Stimulated activated naive CD8-positive, alpha-beta T cell treated with anti-CD3 and anti-CD28 coated beads, Interleukin-15, Interleukin-2, amounts not matched to agents 100 ng/mL and 50 ng/mL, for 24 hours (primary cell): ENCODE results near the gene MAPK11.

Experiments
- H3K27ac Mint-ChIP-seq: one replicate; pipeline ENCODE4 v1.8.0; 2021; ENCODE audit warnings: mild to moderate bottlenecking, mixed read lengths
- H3K27me3 Mint-ChIP-seq: one replicate; pipeline ENCODE4 v1.8.0; 2021; ENCODE audit warnings: mixed read lengths
- H3K36me3 Mint-ChIP-seq: one replicate; pipeline ENCODE4 v1.8.0; 2021; ENCODE audit warnings: low read depth, mixed read lengths
- H3K4me1 Mint-ChIP-seq: one replicate; pipeline ENCODE4 v1.8.0; 2021; ENCODE audit warnings: low read depth, mixed read lengths
- H3K4me3 Mint-ChIP-seq: one replicate; pipeline ENCODE4 v1.8.0; 2021; ENCODE audit warnings: mild to moderate bottlenecking, mixed read lengths
- H3K9me3 Mint-ChIP-seq: one replicate; pipeline ENCODE4 v1.8.0; 2021; ENCODE audit warnings: mixed read lengths

MAPK11 gene

GRCh38 chr22:50248196-50249081 lies 21.7 kb downstream of the MAPK11 start:
- H3K4me3 Mint-ChIP-seq = no peak overlapping the region
- no peak overlapping the region for H3K27ac Mint-ChIP-seq
- H3K9me3 Mint-ChIP-seq = no peaks in the 10 kb centered on the region
- H3K4me1 Mint-ChIP-seq = peaks cover 22% of the 10 kb centered on the region
- H3K36me3 Mint-ChIP-seq = peaks cover 4% of the 10 kb centered on the region
- H3K27me3 Mint-ChIP-seq = no peaks in the 10 kb centered on the region

GRCh38 chr22:50247748-50248147 lies 22.4 kb downstream of the MAPK11 start:
- Mint-ChIP-seq H3K4me3 (no peak overlapping the region), H3K9me3 (no peaks in the 10 kb centered on the region)

GRCh38 chr22:50246242-50247175 lies 23.7 kb downstream of the MAPK11 start:
- peak overlapping the region; percentile 92 for H3K4me3 Mint-ChIP-seq
- no peaks in the 10 kb centered on the region for H3K9me3 Mint-ChIP-seq
- no peaks in the 10 kb centered on the region for H3K27me3 Mint-ChIP-seq
- H3K4me1 Mint-ChIP-seq = peaks cover 41% of the 10 kb centered on the region
- H3K27ac Mint-ChIP-seq = peak overlapping the region; percentile 40
- peaks cover 4% of the 10 kb centered on the region for H3K36me3 Mint-ChIP-seq

More at GRCh38 chr22:50247748-50248147, 22.4 kb downstream of the MAPK11 start:
- H3K36me3 Mint-ChIP-seq = peaks cover 4% of the 10 kb centered on the region
- no peaks in the 10 kb centered on the region for H3K27me3 Mint-ChIP-seq
- H3K27ac Mint-ChIP-seq = no peak overlapping the region
- H3K4me1 Mint-ChIP-seq = peaks cover 28% of the 10 kb centered on the region

- H3K4me1 Mint-ChIP-seq = peaks cover 48% of the 10 kb centered on the region
- H3K36me3 Mint-ChIP-seq = peaks cover 8% of the 10 kb centered on the region
- no peaks in the 10 kb centered on the region for H3K9me3 Mint-ChIP-seq
- peak overlapping the region; percentile 97 for H3K27ac Mint-ChIP-seq
- no peaks in the 10 kb centered on the region for H3K27me3 Mint-ChIP-seq
- H3K4me3 Mint-ChIP-seq = peak overlapping the region; percentile 92
Measured at GRCh38 chr22:50245214-50246072, 24.7 kb downstream of the MAPK11 start.

GRCh38 chr22:50244420-50245213 lies 25.6 kb downstream of the MAPK11 start, which contains the start of gene TUBGCP6:
Gene TUBGCP6 (minus strand): TSS chr22:50245023. CDS start chr22:50244459, 564 bp downstream.
- H3K27me3 Mint-ChIP-seq = no peaks in the 10 kb centered on the region

GRCh38 chr22:50243685-50244419 lies 26.3 kb downstream of the MAPK11 start:
- H3K4me3 Mint-ChIP-seq = peak overlapping the region; percentile 92
- H3K4me1 Mint-ChIP-seq = peaks cover 40% of the 10 kb centered on the region
- peak overlapping the region; percentile 97 for H3K27ac Mint-ChIP-seq
- H3K36me3 Mint-ChIP-seq = peaks cover 8% of the 10 kb centered on the region
- no peaks in the 10 kb centered on the region for H3K9me3 Mint-ChIP-seq
- no peaks in the 10 kb centered on the region for H3K27me3 Mint-ChIP-seq

More at GRCh38 chr22:50244420-50245213, 25.6 kb downstream of the MAPK11 start, which contains the start of gene TUBGCP6:
- Mint-ChIP-seq H3K4me1 (peaks cover 40% of the 10 kb centered on the region), H3K4me3 (peak within 1 kb of the TSS; percentile 92), H3K9me3 (no peaks in the 10 kb centered on the region), H3K36me3 (peaks cover 8% of the 10 kb centered on the region), H3K27ac (peak within 1 kb of the TSS; percentile 97)

- no peaks in the 10 kb centered on the region for H3K9me3 Mint-ChIP-seq
- peaks cover 44% of the 10 kb centered on the region for H3K4me1 Mint-ChIP-seq
- no peaks in the 10 kb centered on the region for H3K27me3 Mint-ChIP-seq
- H3K36me3 Mint-ChIP-seq = peaks cover 15% of the 10 kb centered on the region
- H3K27ac Mint-ChIP-seq = peak overlapping the region; percentile 43
- peak overlapping the region; percentile 92 for H3K4me3 Mint-ChIP-seq
Measured at GRCh38 chr22:50242406-50242949, 27.7 kb downstream of the MAPK11 start.

- no peaks in the 10 kb centered on the region for H3K9me3 Mint-ChIP-seq
- peaks cover 26% of the 10 kb centered on the region for H3K36me3 Mint-ChIP-seq
- H3K4me1 Mint-ChIP-seq = peaks cover 38% of the 10 kb centered on the region
- H3K27ac Mint-ChIP-seq = no peak overlapping the region
- no peaks in the 10 kb centered on the region for H3K27me3 Mint-ChIP-seq
- H3K4me3 Mint-ChIP-seq = no peak overlapping the region
Measured at GRCh38 chr22:50238755-50239154, 31.4 kb downstream of the MAPK11 start.

- H3K4me1 Mint-ChIP-seq = peaks cover 20% of the 10 kb centered on the region
- no peaks in the 10 kb centered on the region for H3K9me3 Mint-ChIP-seq
- peaks cover 39% of the 10 kb centered on the region for H3K36me3 Mint-ChIP-seq
- H3K4me3 Mint-ChIP-seq = no peak overlapping the region
- H3K27ac Mint-ChIP-seq = no peak overlapping the region
- no peaks in the 10 kb centered on the region for H3K27me3 Mint-ChIP-seq
Measured at GRCh38 chr22:50236731-50237409, 33.3 kb downstream of the MAPK11 start.

- H3K27me3 Mint-ChIP-seq = no peaks in the 10 kb centered on the region
- no peaks in the 10 kb centered on the region for H3K9me3 Mint-ChIP-seq
- peaks cover 40% of the 10 kb centered on the region for H3K36me3 Mint-ChIP-seq
- H3K27ac Mint-ChIP-seq = no peak overlapping the region
- H3K4me3 Mint-ChIP-seq = no peak overlapping the region
- peaks cover 10% of the 10 kb centered on the region for H3K4me1 Mint-ChIP-seq
Measured at GRCh38 chr22:50233223-50233622, 37.0 kb downstream of the MAPK11 start.

- no peak overlapping the region for H3K27ac Mint-ChIP-seq
- peaks cover 5% of the 10 kb centered on the region for H3K4me1 Mint-ChIP-seq
- peaks cover 34% of the 10 kb centered on the region for H3K36me3 Mint-ChIP-seq
- H3K27me3 Mint-ChIP-seq = no peaks in the 10 kb centered on the region
- no peak overlapping the region for H3K4me3 Mint-ChIP-seq
- no peaks in the 10 kb centered on the region for H3K9me3 Mint-ChIP-seq
Measured at GRCh38 chr22:50232481-50233151, 37.6 kb downstream of the MAPK11 start.

- Mint-ChIP-seq H3K4me1 (no peaks in the 10 kb centered on the region), H3K4me3 (no peak overlapping the region), H3K36me3 (peaks cover 33% of the 10 kb centered on the region), H3K27me3 (no peaks in the 10 kb centered on the region), H3K9me3 (no peaks in the 10 kb centered on the region), H3K27ac (no peak overlapping the region)
Measured at GRCh38 chr22:50229370-50229769, 40.8 kb downstream of the MAPK11 start.
